Neural crest cell (in vitro differentiated cells): ENCODE measurements around the gene LSM11. TPM values are rescaled to one million over a fixed set of nuclear protein-coding genes. Genes with fewer than 3 reads are reported as not detected.
A peak's percentile ranks its signal among the peaks of the same experiment; 100 is the strongest.

Experiments
- DNase-seq: peaks from one replicate; pipeline ENCODE4 v3.0.0; 2021; ENCODE audit warnings: low read depth, mixed read lengths, low spot score
- H3K27ac Mint-ChIP-seq: one replicate; pipeline ENCODE4 v1.8.0; 2021; ENCODE audit warnings: mild to moderate bottlenecking, mixed read lengths; ENCODE audit not compliant: unreplicated experiment
- H3K27me3 Mint-ChIP-seq: 2 replicates; pipeline ENCODE4 v1.8.0; 2021; ENCODE audit warnings: low read depth, mild to moderate bottlenecking, mixed read lengths
- H3K36me3 Mint-ChIP-seq: 2 replicates; pipeline ENCODE4 v1.8.0; 2021; ENCODE audit warnings: low read depth, mild to moderate bottlenecking, mixed read lengths
- H3K4me1 Mint-ChIP-seq: 2 replicates; pipeline ENCODE4 v1.8.0; 2021; ENCODE audit warnings: mixed read lengths
- H3K4me3 Mint-ChIP-seq: one replicate; pipeline ENCODE4 v1.8.0; 2021; ENCODE audit warnings: mild to moderate bottlenecking, mixed read lengths
- H3K9me3 Mint-ChIP-seq: 2 replicates; pipeline ENCODE4 v1.8.0; 2021; ENCODE audit warnings: mixed read lengths
- CTCF ChIP-seq: fragments of 200-600 bp; sonication (generic); conservative IDR thresholded peaks from 2 replicates; pipeline ENCODE4 v1.5.0; 2021; ENCODE audit warnings: antibody characterized with exemption, mild to moderate bottlenecking
- total RNA-seq: library from RNA; stranded (reverse); gene quantifications from 2 replicates; pipeline ENCODE4 v1.2.1, GENCODE V29; 2021

Gene LSM11
- total RNA-seq, 1 donor from 2014 or later, result 10.4 TPM

GRCh38 chr5:157739388-157740228, 3.9 kb upstream of the LSM11 start:
- Mint-ChIP-seq H3K36me3 (no peaks in the 10 kb centered on the region), H3K9me3 (no peaks in the 10 kb centered on the region), H3K27me3 (no peaks in the 10 kb centered on the region), H3K27ac (no peak overlapping the region), H3K4me3 (no peak overlapping the region), H3K4me1 (peaks cover 10% of the 10 kb centered on the region)
- no peak for TF ChIP-seq CTCF
- DNase-seq, result no peak

DNA sequence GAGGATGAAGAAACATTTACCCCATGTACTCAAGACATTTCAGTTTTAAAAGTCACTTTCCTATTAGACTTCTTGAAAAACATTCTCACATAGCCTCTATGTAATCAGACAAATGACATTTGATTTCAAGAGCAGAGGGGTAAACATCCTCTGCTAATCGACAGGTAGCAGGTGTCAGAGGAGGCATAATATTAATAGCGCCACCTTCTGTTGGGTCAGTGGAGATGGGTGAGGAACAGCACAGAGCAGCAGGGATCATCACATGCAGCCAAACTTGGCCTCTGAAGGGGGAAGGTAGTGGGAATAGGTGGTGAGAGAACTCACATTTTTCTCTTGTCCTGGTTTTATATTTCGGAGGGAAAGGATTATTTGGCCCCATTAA, 3.3 kb upstream of the LSM11 start:
- H3K4me3 Mint-ChIP-seq, result peak overlapping the region; percentile 77
- no peaks in the 10 kb centered on the region for H3K36me3 Mint-ChIP-seq
- H3K9me3 Mint-ChIP-seq, result no peaks in the 10 kb centered on the region
- TF ChIP-seq CTCF, result peak; percentile 51
- DNase-seq, result no peak
- no peak overlapping the region for H3K27ac Mint-ChIP-seq
- H3K27me3 Mint-ChIP-seq, result no peaks in the 10 kb centered on the region
- peaks cover 16% of the 10 kb centered on the region for H3K4me1 Mint-ChIP-seq

DNA sequence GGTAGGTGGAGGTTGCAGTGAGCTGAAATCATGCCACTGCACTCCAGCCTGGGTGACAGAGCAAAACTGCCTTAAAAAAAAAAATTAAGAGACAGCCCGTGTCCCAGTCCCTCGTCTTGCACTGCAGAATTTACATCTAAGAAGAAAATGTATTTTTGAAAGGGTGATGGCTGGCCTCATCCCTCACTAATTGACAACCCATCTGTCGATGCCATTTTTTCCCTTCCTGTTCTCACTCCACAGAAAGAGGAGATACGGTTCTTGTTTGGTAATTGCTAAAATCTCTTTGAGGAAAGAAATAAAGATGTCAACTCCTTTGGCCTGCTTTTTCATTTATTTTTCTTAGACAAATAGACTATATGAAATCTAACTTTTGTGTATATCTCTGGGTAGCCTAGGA, 2.4 kb upstream of the LSM11 start:
- no peak for DNase-seq
- Mint-ChIP-seq H3K27me3 (no peaks in the 10 kb centered on the region), H3K4me3 (no peak overlapping the region), H3K36me3 (no peaks in the 10 kb centered on the region), H3K9me3 (no peaks in the 10 kb centered on the region), H3K27ac (no peak overlapping the region), H3K4me1 (peaks cover 21% of the 10 kb centered on the region)
- no peak for TF ChIP-seq CTCF

DNA sequence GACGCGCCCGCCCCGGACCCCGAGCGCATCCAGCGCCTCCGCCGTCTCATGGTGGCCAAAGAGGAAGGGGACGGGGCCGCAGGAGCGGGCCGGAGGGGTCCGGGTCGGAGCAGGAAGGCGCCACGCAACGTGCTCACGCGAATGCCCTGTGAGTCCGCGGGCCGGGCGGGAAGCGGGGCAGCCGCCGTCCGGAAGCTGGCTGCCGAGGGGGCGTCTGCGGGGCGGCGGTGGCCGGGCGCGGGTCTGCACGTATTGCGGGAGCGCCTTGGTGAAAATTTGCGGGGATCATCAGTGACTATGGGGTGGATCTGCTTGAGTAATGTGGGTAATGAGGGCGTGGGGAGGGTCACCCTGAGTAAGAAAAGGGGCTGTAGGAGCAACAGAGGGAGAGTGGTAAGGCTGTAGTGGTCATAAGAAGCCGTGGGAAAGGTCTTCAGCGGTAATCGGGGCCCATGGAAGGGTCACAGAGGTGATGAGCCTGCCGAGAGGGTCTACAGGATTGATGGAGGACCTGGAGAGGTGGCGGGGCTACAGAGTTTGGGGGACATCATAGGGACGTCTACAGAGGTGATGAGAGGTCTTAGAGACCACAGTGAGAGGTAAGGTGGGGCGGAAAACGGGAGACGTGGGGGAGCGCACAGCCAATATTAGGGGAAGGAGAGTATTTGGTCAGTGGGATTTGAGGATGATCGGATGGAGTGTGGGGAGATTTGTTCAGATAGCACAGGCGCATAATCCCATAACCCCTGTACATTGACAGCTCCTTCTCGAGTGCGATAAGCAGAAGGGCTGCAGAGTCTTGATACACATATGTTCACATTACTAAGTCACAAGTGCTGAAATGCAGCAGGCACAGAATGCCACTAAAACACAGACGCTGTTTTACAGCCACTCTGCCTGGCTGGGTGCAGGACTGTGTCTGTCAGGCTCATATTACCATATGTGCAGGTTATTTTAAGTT, 819 bp downstream of the LSM11 start:
- Mint-ChIP-seq H3K9me3 (no peaks in the 10 kb centered on the region), H3K4me3 (peak overlapping the region; percentile 96), H3K36me3 (no peaks in the 10 kb centered on the region), H3K27me3 (no peaks in the 10 kb centered on the region), H3K4me1 (peaks cover 31% of the 10 kb centered on the region), H3K27ac (peak overlapping the region; percentile 93)
- peak; percentile 18 for DNase-seq
- TF ChIP-seq CTCF, result no peak

GRCh38 chr5:157745041-157745456, 1.5 kb downstream of the LSM11 start:
- H3K4me3 Mint-ChIP-seq, result peak overlapping the region; percentile 96
- H3K9me3 Mint-ChIP-seq, result no peaks in the 10 kb centered on the region
- no peak for DNase-seq
- no peaks in the 10 kb centered on the region for H3K27me3 Mint-ChIP-seq
- H3K36me3 Mint-ChIP-seq, result no peaks in the 10 kb centered on the region
- peaks cover 31% of the 10 kb centered on the region for H3K4me1 Mint-ChIP-seq
- TF ChIP-seq CTCF, result no peak
- no peak overlapping the region for H3K27ac Mint-ChIP-seq
